ENCODE data around the gene HERPUD1. TPM values are rescaled to one million over a fixed set of nuclear protein-coding genes. Genes with fewer than 3 reads are reported as not detected.

HERPUD1 gene
- polyA plus RNA-seq, 2 of the 4 experiments (the other 2 are of a cell fraction): 65.8 to 140 TPM

DNA sequence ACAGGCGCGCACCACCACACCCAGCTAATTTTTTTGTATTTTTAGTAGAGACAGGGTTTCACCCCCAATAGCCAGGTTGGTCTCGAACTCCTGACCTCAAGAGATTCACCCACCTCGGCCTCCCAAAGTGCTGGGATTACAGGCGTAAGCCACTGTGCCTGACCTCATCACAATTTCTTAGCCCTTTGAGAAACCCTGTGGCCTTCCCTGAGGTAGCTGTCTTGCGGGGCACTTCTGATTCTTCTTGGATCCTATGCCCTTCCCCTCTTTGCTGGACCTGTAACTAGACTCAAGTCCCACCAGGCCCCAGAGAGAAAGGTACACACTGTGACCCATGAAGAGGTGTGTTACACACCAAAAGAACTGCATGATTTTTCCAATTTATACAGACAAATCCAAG is 16.3 kb downstream of the HERPUD1 start:
- ATAC-seq: no peak

More for the DNA sequence above, 16.3 kb downstream of the HERPUD1 start:
- WGBS (ENCODE audit: missing lambda C conversion rate): 85% methylated on average over 6 of the region's 6 CpGs
- DNase-seq (ENCODE audit: low read depth in 1 of 2, low spot score in 1 of 2) (no peak), FAIRE-seq (no peak)
- ChIA-PET CTCF (interaction anchor here (1.0 to 2.2 kb wide), 5 partner anchors 16 to 155 kb away, joined by 3 to 7 read pairs (median 4); no protein-coding TSS in a partner anchor), POLR2A (no interaction called here)
- Histone ChIP-seq H3K4me1 (no peaks in the 10 kb centered on the region), H3K4me2 (no peak overlapping the region), H3K4me3 (no peak overlapping the region), H3K9me3 (no peaks in the 10 kb centered on the region), H3K27ac (no peak overlapping the region)
- TF ChIP-seq MYC (IDR thresholded peaks at IDR 0.05; ENCODE audit: borderline replicate concordance, low read length) (no peak), ZFP36 (IDR thresholded peaks at IDR 0.05; ENCODE audit: borderline replicate concordance, partially characterized antibody) (no peak), RAD21 (conservative IDR thresholded peaks at IDR 0.05 in 1 of 2, IDR thresholded peaks at IDR 0.05 in 1 of 2) (no peak), SMC3 (IDR thresholded peaks at IDR 0.05) (no peak), RFX5 (IDR thresholded peaks at IDR 0.05) (no peak), BHLHE40 (IDR thresholded peaks at IDR 0.05; ENCODE audit: low read depth, low read length) (no peak), PHF8 (IDR thresholded peaks at IDR 0.05; ENCODE audit: borderline replicate concordance, low read depth) (no peak), MAZ (IDR thresholded peaks at IDR 0.05; ENCODE audit: borderline replicate concordance, low read depth, low read length) (no peak), FOSL2 (IDR thresholded peaks at IDR 0.05) (no peak), FOSL2 (CRISPR knock-in tag; IDR thresholded peaks at IDR 0.05) (no peak), HOXA7 (CRISPR knock-in tag; IDR thresholded peaks at IDR 0.05) (no peak), JUN (IDR thresholded peaks at IDR 0.05) (no peak)
- TF ChIP-seq, protein P1, sequence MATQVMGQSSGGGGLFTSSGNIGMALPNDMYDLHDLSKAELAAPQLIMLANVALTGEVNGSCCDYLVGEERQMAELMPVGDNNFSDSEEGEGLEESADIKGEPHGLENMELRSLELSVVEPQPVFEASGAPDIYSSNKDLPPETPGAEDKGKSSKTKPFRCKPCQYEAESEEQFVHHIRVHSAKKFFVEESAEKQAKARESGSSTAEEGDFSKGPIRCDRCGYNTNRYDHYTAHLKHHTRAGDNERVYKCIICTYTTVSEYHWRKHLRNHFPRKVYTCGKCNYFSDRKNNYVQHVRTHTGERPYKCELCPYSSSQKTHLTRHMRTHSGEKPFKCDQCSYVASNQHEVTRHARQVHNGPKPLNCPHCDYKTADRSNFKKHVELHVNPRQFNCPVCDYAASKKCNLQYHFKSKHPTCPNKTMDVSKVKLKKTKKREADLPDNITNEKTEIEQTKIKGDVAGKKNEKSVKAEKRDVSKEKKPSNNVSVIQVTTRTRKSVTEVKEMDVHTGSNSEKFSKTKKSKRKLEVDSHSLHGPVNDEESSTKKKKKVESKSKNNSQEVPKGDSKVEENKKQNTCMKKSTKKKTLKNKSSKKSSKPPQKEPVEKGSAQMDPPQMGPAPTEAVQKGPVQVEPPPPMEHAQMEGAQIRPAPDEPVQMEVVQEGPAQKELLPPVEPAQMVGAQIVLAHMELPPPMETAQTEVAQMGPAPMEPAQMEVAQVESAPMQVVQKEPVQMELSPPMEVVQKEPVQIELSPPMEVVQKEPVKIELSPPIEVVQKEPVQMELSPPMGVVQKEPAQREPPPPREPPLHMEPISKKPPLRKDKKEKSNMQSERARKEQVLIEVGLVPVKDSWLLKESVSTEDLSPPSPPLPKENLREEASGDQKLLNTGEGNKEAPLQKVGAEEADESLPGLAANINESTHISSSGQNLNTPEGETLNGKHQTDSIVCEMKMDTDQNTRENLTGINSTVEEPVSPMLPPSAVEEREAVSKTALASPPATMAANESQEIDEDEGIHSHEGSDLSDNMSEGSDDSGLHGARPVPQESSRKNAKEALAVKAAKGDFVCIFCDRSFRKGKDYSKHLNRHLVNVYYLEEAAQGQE (IDR thresholded peaks at IDR 0.05): no peak
- TF ChIP-seq, protein P2, sequence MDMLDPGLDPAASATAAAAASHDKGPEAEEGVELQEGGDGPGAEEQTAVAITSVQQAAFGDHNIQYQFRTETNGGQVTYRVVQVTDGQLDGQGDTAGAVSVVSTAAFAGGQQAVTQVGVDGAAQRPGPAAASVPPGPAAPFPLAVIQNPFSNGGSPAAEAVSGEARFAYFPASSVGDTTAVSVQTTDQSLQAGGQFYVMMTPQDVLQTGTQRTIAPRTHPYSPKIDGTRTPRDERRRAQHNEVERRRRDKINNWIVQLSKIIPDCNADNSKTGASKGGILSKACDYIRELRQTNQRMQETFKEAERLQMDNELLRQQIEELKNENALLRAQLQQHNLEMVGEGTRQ (IDR thresholded peaks at IDR 0.05): no peak
- TF ChIP-seq, protein P3, sequence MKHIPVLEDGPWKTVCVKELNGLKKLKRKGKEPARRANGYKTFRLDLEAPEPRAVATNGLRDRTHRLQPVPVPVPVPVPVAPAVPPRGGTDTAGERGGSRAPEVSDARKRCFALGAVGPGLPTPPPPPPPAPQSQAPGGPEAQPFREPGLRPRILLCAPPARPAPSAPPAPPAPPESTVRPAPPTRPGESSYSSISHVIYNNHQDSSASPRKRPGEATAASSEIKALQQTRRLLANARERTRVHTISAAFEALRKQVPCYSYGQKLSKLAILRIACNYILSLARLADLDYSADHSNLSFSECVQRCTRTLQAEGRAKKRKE (CRISPR knock-in tag; IDR thresholded peaks at IDR 0.05; ENCODE audit: low read depth): no peak
- TF ChIP-seq, protein P4, sequence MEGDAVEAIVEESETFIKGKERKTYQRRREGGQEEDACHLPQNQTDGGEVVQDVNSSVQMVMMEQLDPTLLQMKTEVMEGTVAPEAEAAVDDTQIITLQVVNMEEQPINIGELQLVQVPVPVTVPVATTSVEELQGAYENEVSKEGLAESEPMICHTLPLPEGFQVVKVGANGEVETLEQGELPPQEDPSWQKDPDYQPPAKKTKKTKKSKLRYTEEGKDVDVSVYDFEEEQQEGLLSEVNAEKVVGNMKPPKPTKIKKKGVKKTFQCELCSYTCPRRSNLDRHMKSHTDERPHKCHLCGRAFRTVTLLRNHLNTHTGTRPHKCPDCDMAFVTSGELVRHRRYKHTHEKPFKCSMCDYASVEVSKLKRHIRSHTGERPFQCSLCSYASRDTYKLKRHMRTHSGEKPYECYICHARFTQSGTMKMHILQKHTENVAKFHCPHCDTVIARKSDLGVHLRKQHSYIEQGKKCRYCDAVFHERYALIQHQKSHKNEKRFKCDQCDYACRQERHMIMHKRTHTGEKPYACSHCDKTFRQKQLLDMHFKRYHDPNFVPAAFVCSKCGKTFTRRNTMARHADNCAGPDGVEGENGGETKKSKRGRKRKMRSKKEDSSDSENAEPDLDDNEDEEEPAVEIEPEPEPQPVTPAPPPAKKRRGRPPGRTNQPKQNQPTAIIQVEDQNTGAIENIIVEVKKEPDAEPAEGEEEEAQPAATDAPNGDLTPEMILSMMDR (IDR thresholded peaks at IDR 0.05): no peak
- TF ChIP-seq, protein P5, sequence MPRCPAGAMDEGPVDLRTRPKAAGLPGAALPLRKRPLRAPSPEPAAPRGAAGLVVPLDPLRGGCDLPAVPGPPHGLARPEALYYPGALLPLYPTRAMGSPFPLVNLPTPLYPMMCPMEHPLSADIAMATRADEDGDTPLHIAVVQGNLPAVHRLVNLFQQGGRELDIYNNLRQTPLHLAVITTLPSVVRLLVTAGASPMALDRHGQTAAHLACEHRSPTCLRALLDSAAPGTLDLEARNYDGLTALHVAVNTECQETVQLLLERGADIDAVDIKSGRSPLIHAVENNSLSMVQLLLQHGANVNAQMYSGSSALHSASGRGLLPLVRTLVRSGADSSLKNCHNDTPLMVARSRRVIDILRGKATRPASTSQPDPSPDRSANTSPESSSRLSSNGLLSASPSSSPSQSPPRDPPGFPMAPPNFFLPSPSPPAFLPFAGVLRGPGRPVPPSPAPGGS (IDR thresholded peaks at IDR 0.05): no peak
- TF ChIP-seq, protein P6, sequence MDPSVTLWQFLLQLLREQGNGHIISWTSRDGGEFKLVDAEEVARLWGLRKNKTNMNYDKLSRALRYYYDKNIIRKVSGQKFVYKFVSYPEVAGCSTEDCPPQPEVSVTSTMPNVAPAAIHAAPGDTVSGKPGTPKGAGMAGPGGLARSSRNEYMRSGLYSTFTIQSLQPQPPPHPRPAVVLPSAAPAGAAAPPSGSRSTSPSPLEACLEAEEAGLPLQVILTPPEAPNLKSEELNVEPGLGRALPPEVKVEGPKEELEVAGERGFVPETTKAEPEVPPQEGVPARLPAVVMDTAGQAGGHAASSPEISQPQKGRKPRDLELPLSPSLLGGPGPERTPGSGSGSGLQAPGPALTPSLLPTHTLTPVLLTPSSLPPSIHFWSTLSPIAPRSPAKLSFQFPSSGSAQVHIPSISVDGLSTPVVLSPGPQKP (IDR thresholded peaks at IDR 0.05; ENCODE audit: low read depth, low read length): no peak
